ENCODE measurements around the gene LIPJ.

GRCh38 chr10:88594482-88594881 lies 7.9 kb downstream of the LIPJ start:
- TF ChIP-seq CTCF (IDR thresholded peaks at IDR 0.05) (no peak), POLR2A (IDR thresholded peaks at IDR 0.05) (no peak)
